ENCODE results near the gene PROB1. TPM values are rescaled to one million over a fixed set of nuclear protein-coding genes. Genes with fewer than 3 reads are reported as not detected.

The PROB1 gene
- total RNA-seq, 2 experiments from 2014 or later = 5.2 to 6.2 TPM

GRCh38 chr5:139425497-139425896, 30.6 kb upstream of the PROB1 start:
- H3K9me3 Mint-ChIP-seq (ENCODE audit: insufficient read depth) = no peaks in the 10 kb centered on the region
- no peak overlapping the region for H3K4me3 Mint-ChIP-seq
- POLR2A ChIA-PET = interaction anchor here (1.0 to 1.2 kb wide), 2 partner anchors 10 to 90 kb away, joined by 3 to 4 read pairs; no protein-coding TSS in a partner anchor
- no peak overlapping the region for H3K27ac Mint-ChIP-seq
- CTCF ChIA-PET = interaction anchor here (1.0 to 18.4 kb wide), 3 partner anchors 11 to 202 kb away, joined by 3 to 538 read pairs (median 5); no protein-coding TSS in a partner anchor
- no peaks in the 10 kb centered on the region for H3K27me3 Mint-ChIP-seq (ENCODE audit: low read depth)
- peaks cover 11% of the 10 kb centered on the region for H3K36me3 Mint-ChIP-seq (ENCODE audit: low read depth)
- peaks cover 15% of the 10 kb centered on the region for H3K4me1 Mint-ChIP-seq (ENCODE audit: low read depth)
- ATAC-seq (no peak), DNase-seq (no peak)

GRCh38 chr5:139422307-139422893, 27.5 kb upstream of the PROB1 start:
- H3K27ac Mint-ChIP-seq = no peak overlapping the region
- ChIA-PET POLR2A (interaction anchor here (0.9 to 1.8 kb wide), 5 partner anchors 8 to 139 kb away, joined by 3 to 16 read pairs (median 5); partner anchors contain the start of genes STING1 and UBE2D2), CTCF (interaction anchor here (0.6 to 18.4 kb wide), 52 partner anchors 8 to 268 kb away, joined by 3 to 538 read pairs (median 5); partner anchors contain the start of genes CXXC5, DNAJC18, PAIP2 and PROB1)
- H3K4me3 Mint-ChIP-seq = no peak overlapping the region
- H3K9me3 Mint-ChIP-seq (ENCODE audit: insufficient read depth) = no peaks in the 10 kb centered on the region
- peaks cover 16% of the 10 kb centered on the region for H3K36me3 Mint-ChIP-seq (ENCODE audit: low read depth)
- H3K27me3 Mint-ChIP-seq (ENCODE audit: low read depth) = no peaks in the 10 kb centered on the region
- peaks cover 19% of the 10 kb centered on the region for H3K4me1 Mint-ChIP-seq (ENCODE audit: low read depth)
- ATAC-seq (peak; percentile 84), DNase-seq (peak; percentile 82)

- peaks cover 44% of the 10 kb centered on the region for H3K4me1 Mint-ChIP-seq (ENCODE audit: low read depth)
- no peaks in the 10 kb centered on the region for H3K9me3 Mint-ChIP-seq (ENCODE audit: insufficient read depth)
- H3K27ac Mint-ChIP-seq = no peak overlapping the region
- peaks cover 14% of the 10 kb centered on the region for H3K36me3 Mint-ChIP-seq (ENCODE audit: low read depth)
- H3K4me3 Mint-ChIP-seq = no peak overlapping the region
- POLR2A ChIA-PET = interaction anchor here (1.4 to 1.6 kb wide), 2 partner anchors 63 to 94 kb away, joined by 4 to 6 read pairs; partner anchors contain the start of gene STING1
- H3K27me3 Mint-ChIP-seq (ENCODE audit: low read depth) = no peaks in the 10 kb centered on the region
- no peak for ATAC-seq
- no peak for DNase-seq
- CTCF ChIA-PET = interaction anchor here (0.9 to 18.4 kb wide), 10 partner anchors 9 to 145 kb away, joined by 3 to 538 read pairs (median 8); partner anchors contain the start of gene SPATA24
Measured at GRCh38 chr5:139419226-139420192, 24.6 kb upstream of the PROB1 start.

GRCh38 chr5:139418793-139419192, 23.9 kb upstream of the PROB1 start:
- Mint-ChIP-seq H3K9me3 (ENCODE audit: insufficient read depth) (no peaks in the 10 kb centered on the region), H3K36me3 (ENCODE audit: low read depth) (peaks cover 10% of the 10 kb centered on the region), H3K27me3 (ENCODE audit: low read depth) (no peaks in the 10 kb centered on the region), H3K27ac (no peak overlapping the region), H3K4me3 (no peak overlapping the region), H3K4me1 (ENCODE audit: low read depth) (peaks cover 50% of the 10 kb centered on the region)
- POLR2A ChIA-PET = no interaction called here
- DNase-seq = no peak
- CTCF ChIA-PET = interaction anchor here (2.0 to 18.4 kb wide), 3 partner anchors 12 to 146 kb away, joined by 8 to 538 read pairs (median 21); no protein-coding TSS in a partner anchor
- no peak for ATAC-seq

GRCh38 chr5:139417214-139417613, 22.3 kb upstream of the PROB1 start:
- no peak overlapping the region for H3K4me3 Mint-ChIP-seq
- no peaks in the 10 kb centered on the region for H3K27me3 Mint-ChIP-seq (ENCODE audit: low read depth)
- ATAC-seq (no peak), DNase-seq (no peak)
- no peaks in the 10 kb centered on the region for H3K9me3 Mint-ChIP-seq (ENCODE audit: insufficient read depth)
- H3K36me3 Mint-ChIP-seq (ENCODE audit: low read depth) = peaks cover 9% of the 10 kb centered on the region
- H3K27ac Mint-ChIP-seq = no peak overlapping the region
- ChIA-PET POLR2A (interaction anchor here (1.8 kb wide), 1 partner anchor 11 kb away, joined by 9 read pairs; no protein-coding TSS in a partner anchor), CTCF (interaction anchor here (1.0 to 18.4 kb wide), 3 partner anchors 14 to 100 kb away, joined by 3 to 538 read pairs (median 3); no protein-coding TSS in a partner anchor)
- H3K4me1 Mint-ChIP-seq (ENCODE audit: low read depth) = peaks cover 59% of the 10 kb centered on the region

GRCh38 chr5:139416651-139417050, 21.7 kb upstream of the PROB1 start:
- peak overlapping the region; percentile 37 for H3K27ac Mint-ChIP-seq
- no peaks in the 10 kb centered on the region for H3K9me3 Mint-ChIP-seq (ENCODE audit: insufficient read depth)
- ChIA-PET CTCF (interaction anchor here (1.4 to 18.4 kb wide), 3 partner anchors 13 to 100 kb away, joined by 5 to 538 read pairs (median 7); partner anchors contain the start of genes PROB1 and SPATA24), POLR2A (interaction anchor here (1.2 to 1.8 kb wide), 3 partner anchors 9 to 147 kb away, joined by 3 to 9 read pairs (median 3); no protein-coding TSS in a partner anchor)
- DNase-seq = no peak
- ATAC-seq = no peak
- H3K4me3 Mint-ChIP-seq = no peak overlapping the region
- H3K4me1 Mint-ChIP-seq (ENCODE audit: low read depth) = peaks cover 58% of the 10 kb centered on the region
- peaks cover 9% of the 10 kb centered on the region for H3K36me3 Mint-ChIP-seq (ENCODE audit: low read depth)
- H3K27me3 Mint-ChIP-seq (ENCODE audit: low read depth) = no peaks in the 10 kb centered on the region

- no peak for DNase-seq
- peak; percentile 28 for ATAC-seq
- POLR2A ChIA-PET = interaction anchor here (0.8 to 1.8 kb wide), 6 partner anchors 10 to 148 kb away, joined by 3 to 9 read pairs (median 3); partner anchors contain the start of gene MATR3
- peak overlapping the region; percentile 80 for H3K27ac Mint-ChIP-seq
- H3K27me3 Mint-ChIP-seq (ENCODE audit: low read depth) = no peaks in the 10 kb centered on the region
- no peaks in the 10 kb centered on the region for H3K9me3 Mint-ChIP-seq (ENCODE audit: insufficient read depth)
- CTCF ChIA-PET = interaction anchor here (1.1 to 18.4 kb wide), 4 partner anchors 12 to 159 kb away, joined by 3 to 538 read pairs (median 6); partner anchors contain the start of genes PROB1 and SPATA24
- H3K36me3 Mint-ChIP-seq (ENCODE audit: low read depth) = peaks cover 9% of the 10 kb centered on the region
- H3K4me3 Mint-ChIP-seq = peak overlapping the region; percentile 34
- H3K4me1 Mint-ChIP-seq (ENCODE audit: low read depth) = peaks cover 58% of the 10 kb centered on the region
Measured at GRCh38 chr5:139415869-139416268, 21.0 kb upstream of the PROB1 start.

- Mint-ChIP-seq H3K9me3 (ENCODE audit: insufficient read depth) (no peaks in the 10 kb centered on the region), H3K27me3 (ENCODE audit: low read depth) (no peaks in the 10 kb centered on the region), H3K27ac (peak overlapping the region; percentile 80), H3K36me3 (ENCODE audit: low read depth) (peaks cover 9% of the 10 kb centered on the region), H3K4me1 (ENCODE audit: low read depth) (peaks cover 58% of the 10 kb centered on the region), H3K4me3 (peak overlapping the region; percentile 34)
- ChIA-PET CTCF (interaction anchor here (0.6 to 18.4 kb wide), 7 partner anchors 12 to 160 kb away, joined by 3 to 538 read pairs (median 4); partner anchors contain the start of genes PROB1 and SPATA24), POLR2A (interaction anchor here (0.8 to 1.8 kb wide), 8 partner anchors 9 to 151 kb away, joined by 3 to 9 read pairs (median 3); partner anchors contain the start of genes MATR3 and SPATA24)
- peak; percentile 84 for ATAC-seq
- peak; percentile 43 for DNase-seq
Measured at GRCh38 chr5:139415221-139415861, 20.4 kb upstream of the PROB1 start.

- Mint-ChIP-seq H3K4me1 (ENCODE audit: low read depth) (peaks cover 58% of the 10 kb centered on the region), H3K9me3 (ENCODE audit: insufficient read depth) (no peaks in the 10 kb centered on the region), H3K4me3 (peak overlapping the region; percentile 32), H3K27me3 (ENCODE audit: low read depth) (no peaks in the 10 kb centered on the region), H3K36me3 (ENCODE audit: low read depth) (peaks cover 9% of the 10 kb centered on the region), H3K27ac (peak overlapping the region; percentile 80)
- ATAC-seq (no peak), DNase-seq (no peak)
- POLR2A ChIA-PET = interaction anchor here (0.9 to 1.6 kb wide), 6 partner anchors 8 to 151 kb away, joined by 3 to 6 read pairs (median 3); partner anchors contain the start of genes PAIP2 and SPATA24
- CTCF ChIA-PET = interaction anchor here (0.6 to 18.4 kb wide), 9 partner anchors 8 to 219 kb away, joined by 3 to 538 read pairs (median 4); partner anchors contain the start of gene SPATA24
Measured at GRCh38 chr5:139414581-139415130, 19.8 kb upstream of the PROB1 start.

- no peaks in the 10 kb centered on the region for H3K9me3 Mint-ChIP-seq (ENCODE audit: insufficient read depth)
- peak overlapping the region; percentile 30 for H3K27ac Mint-ChIP-seq
- H3K27me3 Mint-ChIP-seq (ENCODE audit: low read depth) = no peaks in the 10 kb centered on the region
- ChIA-PET POLR2A (interaction anchor here (0.8 to 1.6 kb wide), 7 partner anchors 8 to 152 kb away, joined by 3 to 6 read pairs (median 3); partner anchors contain the start of genes PAIP2 and SPATA24), CTCF (interaction anchor here (0.9 to 18.4 kb wide), 9 partner anchors 9 to 220 kb away, joined by 3 to 538 read pairs (median 3); partner anchors contain the start of genes PAIP2 and SPATA24)
- DNase-seq = no peak
- no peak for ATAC-seq
- H3K4me3 Mint-ChIP-seq = no peak overlapping the region
- H3K36me3 Mint-ChIP-seq (ENCODE audit: low read depth) = peaks cover 9% of the 10 kb centered on the region
- peaks cover 58% of the 10 kb centered on the region for H3K4me1 Mint-ChIP-seq (ENCODE audit: low read depth)
Measured at GRCh38 chr5:139413963-139414362, 19.1 kb upstream of the PROB1 start.

All from activated CD8-positive, alpha-beta T cell treated with anti-CD3 and anti-CD28 coated beads, Interleukin-2, amount 10 ng/mL, durations not matched to agents 7 days and 5 days (primary cell).